HepG2 (cell line): ENCODE measurements around the gene SLC4A2. TPM values are rescaled to one million over a fixed set of nuclear protein-coding genes. Genes with fewer than 3 reads are reported as not detected.

ENCODE experiments used
- ARID2 ChIP-seq: sonication (generic); formaldehyde crosslinking; IDR thresholded peaks from 2 replicates; pipeline ENCODE4 v1.8.1; 2022; ENCODE audit warnings: mild to moderate bottlenecking, missing genetic modification reagents, borderline replicate concordance
- CHCHD3 ChIP-seq: sonication (generic); formaldehyde crosslinking; IDR thresholded peaks from 2 replicates; pipeline ENCODE4 v1.8.0; 2022; ENCODE audit warnings: mild to moderate bottlenecking, missing genetic modification reagents, moderate library complexity
- CHD2 ChIP-seq: IDR thresholded peaks from 2 replicates; pipeline ENCODE4 v1.6.1; 2011; ENCODE audit warnings: low read depth, low read length, improper control_type of control experiment
- ELF1 ChIP-seq: sonication (generic); formaldehyde crosslinking; IDR thresholded peaks from 2 replicates; pipeline ENCODE4 v1.4.0; 2020; ENCODE audit warnings: missing genetic modification reagents
- GATAD1 ChIP-seq: IDR thresholded peaks from 2 replicates; pipeline ENCODE4 v1.6.1; 2016; ENCODE audit warnings: missing genetic modification reagents, missing compliant biosample characterization
- GZF1 ChIP-seq: sonication (generic); formaldehyde crosslinking; IDR thresholded peaks from 2 replicates; pipeline ENCODE4 v1.5.1; 2020; ENCODE audit warnings: mild to moderate bottlenecking, missing genetic modification reagents
- HOMEZ ChIP-seq: IDR thresholded peaks from 2 replicates; pipeline ENCODE4 v1.6.1; 2016; ENCODE audit warnings: low read depth
- NR2F1 ChIP-seq, 2 experiments: fragments of 450-650 bp in 1 of 2; formaldehyde crosslinking in 1 of 2; IDR thresholded peaks; 2 replicates each; pipeline versions ENCODE4 v1.5.0 to v1.6.1; 2016 to 2020; ENCODE audit warnings: mild to moderate bottlenecking in 1 of 2, missing compliant biosample characterization in 1 of 2, missing genetic modification reagents in 1 of 2, moderate library complexity in 1 of 2
- SRF ChIP-seq: IDR thresholded peaks from 2 replicates; pipeline ENCODE4 v1.6.1; 2011; ENCODE audit warnings: mild to moderate bottlenecking, low read depth, low read length, moderate library complexity
- ZBED4 ChIP-seq: sonication (generic); formaldehyde crosslinking; IDR thresholded peaks from 2 replicates; pipeline ENCODE4 v1.4.0; 2020; ENCODE audit warnings: missing genetic modification reagents, borderline replicate concordance
- ZNF274 ChIP-seq: sonication (generic); formaldehyde crosslinking; IDR thresholded peaks from 2 replicates; pipeline ENCODE4 v1.5.1; 2020; ENCODE audit warnings: mild to moderate bottlenecking, missing genetic modification reagents
- ZNF281 ChIP-seq: sonication (generic); formaldehyde crosslinking; IDR thresholded peaks from 2 replicates; pipeline ENCODE4 v1.4.0; 2020; ENCODE audit warnings: missing genetic modification reagents, borderline replicate concordance
- ZNF605 ChIP-seq: sonication (generic); formaldehyde crosslinking; IDR thresholded peaks from 2 replicates; pipeline ENCODE4 v1.8.0; 2022; ENCODE audit warnings: mild to moderate bottlenecking, missing genetic modification reagents
- ZNF687 ChIP-seq: sonication (generic); formaldehyde crosslinking; IDR thresholded peaks from 2 replicates; pipeline ENCODE4 v1.5.1; 2020; ENCODE audit warnings: mild to moderate bottlenecking, missing genetic modification reagents, moderate library complexity
- ZNF839 ChIP-seq: sonication (generic); formaldehyde crosslinking; IDR thresholded peaks from 2 replicates; pipeline ENCODE4 v1.4.0; 2020; ENCODE audit warnings: missing genetic modification reagents, mild to moderate bottlenecking, borderline replicate concordance
- polyA plus RNA-seq, 8 experiments: library from polyadenylated mRNA; depleted of rRNA in 3 of 8; stranded (reverse) in 7 of 8; unstranded in 1 of 8; fragments of >200 nt; fragmentation: Illumina TruSeq in 4 of 8; extraction: Trizol in 4 of 8; gene quantifications; 2 replicates each; pipeline versions ENCODE4 v1.2.1 to v1.2.3, GENCODE V29; 2011 to 2016; ENCODE audit warnings: low read depth in 4 of 8, missing spikeins in 1 of 8, mixed read lengths in 1 of 8; ENCODE audit not compliant: insufficient read depth in 1 of 8
- total RNA-seq, 5 experiments: library from RNA; depleted of rRNA; stranded (reverse); fragments of >200 nt; fragmentation: Illumina TruSeq; extraction: Trizol; gene quantifications; 2 replicates each; pipeline ENCODE4 v1.2.3, GENCODE V29; 2016; ENCODE audit warnings: low read depth in 1 of 5

SLC4A2 gene
- total and polyA plus RNA-seq, 2 of the 13 experiments (the other 11 are each of a cell fraction or from before 2014, with no cell fraction given), result 51.9 to 73.4 TPM

GRCh38 chr7:151028131-151028947 lies 31.1 kb upstream of the SLC4A2 start, which contains the start of gene ABCB8 (continued):
- no peak for TF ChIP-seq SRF
- TF ChIP-seq CHCHD3 (CRISPR knock-in tag), result no peak
- TF ChIP-seq CHD2, result peak; percentile 60; the same call in 1 of the 2 replicates
- peak; percentile 80 for TF ChIP-seq ZNF605 (CRISPR knock-in tag)
- TF ChIP-seq ZNF281 (CRISPR knock-in tag), result no peak
- TF ChIP-seq GATAD1 (CRISPR knock-in tag), result peak; percentile 98
- 0 out of 2 replicates have a peak, but pooled peaks have one; percentile 28 for TF ChIP-seq ZNF839 (CRISPR knock-in tag)
- TF ChIP-seq HOMEZ (CRISPR knock-in tag), result no peak
- peak; percentile 12; the same call in 1 of the 2 replicates for TF ChIP-seq ZBED4 (CRISPR knock-in tag)
- TF ChIP-seq ZNF687 (CRISPR knock-in tag), result peak; percentile 83
- peak; percentile 95 for TF ChIP-seq ELF1
- TF ChIP-seq ZNF274 (CRISPR knock-in tag), result peak; percentile 16; the same call in 1 of the 2 replicates
- 0 out of 4 replicates have a peak, but pooled peaks of 1 of the 2 experiments have one; percentile 33 for TF ChIP-seq NR2F1 (CRISPR knock-in tag; IDR thresholded peaks at IDR 0.05)
- no peak for TF ChIP-seq GZF1 (CRISPR knock-in tag)
- no peak for TF ChIP-seq ARID2 (CRISPR knock-in tag)
